Lung (tissue), 12 donors: ENCODE results near the gene MYO7A. TPM values are rescaled to one million over a fixed set of nuclear protein-coding genes. Genes with fewer than 3 reads are reported as not detected.

Experiments
- ATAC-seq: fragments of 200-7000 bp; cut with Tn5 transposase; one replicate; pipeline ENCODE4 v1.9.1; 2020; ENCODE audit warnings: moderate number of reproducible peaks; ENCODE audit not compliant: insufficient read depth, low FRiP score
- DNase-seq, 3 donors: peaks; one replicate each; pipeline ENCODE4 v3.0.0-alpha.2; 2013 to 2017
- H3K27ac ChIP-seq, 2 donors: one replicate each; pipeline ENCODE4 v1.5.1; 2013; ENCODE audit warnings: mild to moderate bottlenecking in 2 of 2, moderate library complexity in 2 of 2, control low read depth in 1 of 2, inconsistent platforms in 1 of 2, low read depth in 1 of 2, low read length in 1 of 2
- H3K27me3 ChIP-seq, 3 donors: one replicate each; pipeline ENCODE4 v1.5.1; 2013; ENCODE audit warnings: low read length in 2 of 3; ENCODE audit not compliant: control insufficient read depth in 3 of 3, insufficient read depth in 3 of 3
- H3K36me3 ChIP-seq, 4 donors: one replicate each; pipeline ENCODE4 v1.5.1; 2013; ENCODE audit warnings: low read length in 4 of 4, mild to moderate bottlenecking in 1 of 4, moderate library complexity in 1 of 4; ENCODE audit not compliant: control insufficient read depth in 4 of 4, insufficient read depth in 4 of 4
- H3K4me1 ChIP-seq, 5 donors: one replicate each; pipeline ENCODE4 v1.5.1; 2013; ENCODE audit warnings: low read length in 5 of 5, mild to moderate bottlenecking in 2 of 5, moderate library complexity in 1 of 5; ENCODE audit not compliant: control insufficient read depth in 5 of 5, insufficient read depth in 5 of 5
- H3K4me3 ChIP-seq: one replicate; pipeline ENCODE4 v1.5.1; 2013; ENCODE audit warnings: mild to moderate bottlenecking, control low read depth, moderate library complexity
- H3K9ac ChIP-seq, 2 donors: one replicate each; pipeline ENCODE4 v1.5.1; 2013; ENCODE audit warnings: low read length in 2 of 2, control low read depth in 1 of 2; ENCODE audit not compliant: insufficient read depth in 1 of 2
- H3K9me3 ChIP-seq, 4 donors: one replicate each; pipeline ENCODE4 v1.5.1; 2013; ENCODE audit warnings: low read length in 3 of 4, mild to moderate bottlenecking in 1 of 4, moderate library complexity in 1 of 4; ENCODE audit not compliant: control insufficient read depth in 4 of 4, insufficient read depth in 3 of 4
- CTCF ChIP-seq: IDR thresholded peaks from 2 replicates; pipeline ENCODE4 v1.5.1; 2012; ENCODE audit warnings: mild to moderate bottlenecking; ENCODE audit errors: control extremely low read depth, extremely low read depth
- WGBS, 2 donors: extraction: QIAGEN DNeasy Blood & Tissue Kit; methylation state at CpG; one replicate each; pipeline ENCODE4 v1.1.7; 2013; 5-methylcytosine and 5-hydroxymethylcytosine counted together
- polyA plus RNA-seq, 2 donors: library from polyadenylated mRNA; stranded (reverse); fragments of 200-250 nt; gene quantifications; one replicate each; pipeline ENCODE4 v1.2.1, GENCODE V29; 2013
- total RNA-seq, 2 donors: library from RNA; depleted of rRNA in 1 of 2; stranded (reverse); fragments of >200 nt in 1 of 2; gene quantifications; one replicate each; pipeline ENCODE4 v1.2.1, GENCODE V29; 2014 to 2021
- donor health status: control.
- donor health status: control.
- donor health status: Bipolar disorder and iron deficiency.
- donor health status: healthy.
- donor health status: DM: yes; HTN: yes; CAD: no.

The MYO7A gene
- total and polyA plus RNA-seq, 4 donors: 1.8 to 10.2 (median 6.3) TPM

- TF ChIP-seq CTCF: no peak
- Histone ChIP-seq H3K27me3 (no peaks in the 10 kb centered on the region), H3K36me3 (no peaks in the 10 kb centered on the region), H3K27ac (no peak overlapping the region), H3K4me1 (peaks cover 0 to 11% (median 3%) of the 10 kb centered on the region in 5 donors), H3K9me3 (no peaks in the 10 kb centered on the region), H3K4me3 (no peak overlapping the region), H3K9ac (no peak overlapping the region)
- 87 to 91% methylated on average over 9 of the region's 9 CpGs for WGBS, 2 donors
- DNase-seq (no peak), ATAC-seq (no peak)
Measured at GRCh38 chr11:77176996-77177395, 49.0 kb downstream of the MYO7A start.

- Histone ChIP-seq H3K4me1 (peaks cover 0 to 11% (median 3%) of the 10 kb centered on the region in 5 donors), H3K27ac (no peak overlapping the region), H3K9me3 (no peaks in the 10 kb centered on the region), H3K9ac (no peak overlapping the region), H3K36me3 (no peaks in the 10 kb centered on the region), H3K27me3 (no peaks in the 10 kb centered on the region), H3K4me3 (no peak overlapping the region)
- TF ChIP-seq CTCF: no peak
- WGBS, 2 donors: 94 to 99% methylated on average over 4 of the region's 4 CpGs
- DNase-seq: no peak
- ATAC-seq: no peak
Measured at GRCh38 chr11:77178150-77178549, 50.1 kb downstream of the MYO7A start.

- 85 to 94% methylated on average over 5 of the region's 5 CpGs for WGBS, 2 donors
- H3K9me3 ChIP-seq: no peaks in the 10 kb centered on the region
- H3K27ac ChIP-seq: no peak overlapping the region
- DNase-seq (no peak), ATAC-seq (no peak)
- H3K4me3 ChIP-seq: no peak overlapping the region
- H3K36me3 ChIP-seq: no peaks in the 10 kb centered on the region
- peaks cover 0 to 6% (median 2%) of the 10 kb centered on the region in 5 donors for H3K4me1 ChIP-seq
- TF ChIP-seq CTCF: no peak
- H3K27me3 ChIP-seq: no peaks in the 10 kb centered on the region
- H3K9ac ChIP-seq: no peak overlapping the region
Measured at GRCh38 chr11:77179048-77179447, 51.0 kb downstream of the MYO7A start.

GRCh38 chr11:77179681-77180080, 51.6 kb downstream of the MYO7A start:
- no peak for TF ChIP-seq CTCF
- peaks cover 0 to 6% (median 0%) of the 10 kb centered on the region in 5 donors for H3K4me1 ChIP-seq
- H3K27me3 ChIP-seq: no peaks in the 10 kb centered on the region
- no peaks in the 10 kb centered on the region for H3K9me3 ChIP-seq
- no peak for ATAC-seq
- H3K27ac ChIP-seq: no peak overlapping the region
- H3K36me3 ChIP-seq: no peaks in the 10 kb centered on the region
- no peak for DNase-seq
- 96 to 97% methylated on average over 19 of the region's 19 CpGs for WGBS, 2 donors
- H3K9ac ChIP-seq: no peak overlapping the region
- no peak overlapping the region for H3K4me3 ChIP-seq
